OCI-LY1 (cell line): ENCODE measurements around the gene CBFA2T2.

Experiments used
- H2AFZ ChIP-seq: fragments of 200-600 bp; sonication (generic), shearing (Covaris generic); 2 replicates; pipeline ENCODE4 v1.6.0; 2014; ENCODE audit warnings: antibody characterized with exemption, mild to moderate bottlenecking, low read length
- H3F3A ChIP-seq: fragments of 200-600 bp; sonication (generic), shearing (Covaris generic); 2 replicates; pipeline ENCODE4 v1.6.0; 2014; ENCODE audit warnings: mild to moderate bottlenecking, antibody characterized with exemption, low read length, moderate library complexity; ENCODE audit not compliant: insufficient read depth
- H3K27ac ChIP-seq: fragments of 200-600 bp; sonication (generic); 2 replicates; pipeline ENCODE4 v1.5.1; 2014; ENCODE audit warnings: low read length, mixed run types, mild to moderate bottlenecking, low read depth; ENCODE audit not compliant: poor library complexity, severe bottlenecking
- H3K27me3 ChIP-seq: fragments of 200-600 bp; sonication (generic); 2 replicates; pipeline ENCODE4 v1.6.0; 2014; ENCODE audit warnings: antibody characterized with exemption, mild to moderate bottlenecking, low read length, moderate library complexity; ENCODE audit not compliant: insufficient read depth
- H3K36me3 ChIP-seq: fragments of 200-600 bp; sonication (generic); 2 replicates; pipeline ENCODE4 v1.6.1; 2014; ENCODE audit warnings: mild to moderate bottlenecking, antibody characterized with exemption, low read length, moderate library complexity, mixed read lengths; ENCODE audit not compliant: insufficient read depth
- H3K4me1 ChIP-seq: fragments of 200-600 bp; sonication (generic); 2 replicates; pipeline ENCODE4 v1.5.1; 2014; ENCODE audit warnings: mild to moderate bottlenecking, low read length, moderate library complexity; ENCODE audit not compliant: insufficient read depth, severe bottlenecking
- H3K4me2 ChIP-seq: fragments of 200-600 bp; sonication (generic), shearing (Covaris generic); 2 replicates; pipeline ENCODE4 v1.6.1; 2014; ENCODE audit warnings: low read length
- H3K4me3 ChIP-seq: fragments of 200-600 bp; sonication (generic); 2 replicates; pipeline ENCODE4 v1.5.1; 2014; ENCODE audit warnings: low read length, low read depth, mild to moderate bottlenecking, mixed read lengths; ENCODE audit not compliant: poor library complexity, severe bottlenecking
- H3K79me2 ChIP-seq: fragments of 200-600 bp; shearing (Covaris generic); 2 replicates; pipeline ENCODE4 v1.6.1; 2016; ENCODE audit warnings: mixed run types, low read length, mixed read lengths; ENCODE audit not compliant: insufficient read depth
- H3K9ac ChIP-seq: fragments of 200-600 bp; sonication (generic), shearing (Covaris generic); 2 replicates; pipeline ENCODE4 v1.6.1; 2014; ENCODE audit warnings: mild to moderate bottlenecking, low read length, mixed read lengths
- H3K9me2 ChIP-seq: fragments of 200-600 bp; sonication (generic), shearing (Covaris generic); 2 replicates; pipeline ENCODE4 v1.6.1; 2014; ENCODE audit warnings: low read depth, mild to moderate bottlenecking, low read length, mixed read lengths
- H3K9me3 ChIP-seq: fragments of 200-600 bp; shearing (Covaris generic); 2 replicates; pipeline ENCODE4 v1.6.1; 2014; ENCODE audit warnings: low read length, mixed read lengths
- H4K20me1 ChIP-seq: fragments of 200-600 bp; sonication (generic), shearing (Covaris generic); 2 replicates; pipeline ENCODE4 v1.6.0; 2016; ENCODE audit warnings: mild to moderate bottlenecking, low read length; ENCODE audit not compliant: insufficient read depth
- EZH2 ChIP-seq: fragments of 200-600 bp; sonication (generic), shearing (Covaris generic); IDR thresholded peaks from 2 replicates; pipeline ENCODE4 v1.8.0; 2017; ENCODE audit warnings: borderline replicate concordance, mixed run types, mild to moderate bottlenecking, antibody characterized with exemption, low read length, moderate library complexity, mixed read lengths
- TF ChIP-seq, protein P1 (sequence below): fragments of 200-600 bp; sonication (generic), shearing (Covaris generic); IDR thresholded peaks from 2 replicates; pipeline ENCODE4 v1.5.1; 2017; ENCODE audit warnings: mild to moderate bottlenecking, antibody characterized with exemption, low read length, moderate library complexity, mixed read lengths

The CBFA2T2 gene

GRCh38 chr20:33672426-33673113 is 182.7 kb downstream of the CBFA2T2 start:
- peaks cover 80% of the 10 kb centered on the region for H3K4me1 ChIP-seq
- H3K36me3 ChIP-seq: peaks cover 69% of the 10 kb centered on the region
- peak overlapping the region; percentile 80 for H3K4me2 ChIP-seq
- H4K20me1 ChIP-seq: no peaks in the 10 kb centered on the region
- no peaks in the 10 kb centered on the region for H3K9me2 ChIP-seq
- H3K9me3 ChIP-seq: no peaks in the 10 kb centered on the region
- H3K27me3 ChIP-seq: no peaks in the 10 kb centered on the region
- TF ChIP-seq, protein P1, sequence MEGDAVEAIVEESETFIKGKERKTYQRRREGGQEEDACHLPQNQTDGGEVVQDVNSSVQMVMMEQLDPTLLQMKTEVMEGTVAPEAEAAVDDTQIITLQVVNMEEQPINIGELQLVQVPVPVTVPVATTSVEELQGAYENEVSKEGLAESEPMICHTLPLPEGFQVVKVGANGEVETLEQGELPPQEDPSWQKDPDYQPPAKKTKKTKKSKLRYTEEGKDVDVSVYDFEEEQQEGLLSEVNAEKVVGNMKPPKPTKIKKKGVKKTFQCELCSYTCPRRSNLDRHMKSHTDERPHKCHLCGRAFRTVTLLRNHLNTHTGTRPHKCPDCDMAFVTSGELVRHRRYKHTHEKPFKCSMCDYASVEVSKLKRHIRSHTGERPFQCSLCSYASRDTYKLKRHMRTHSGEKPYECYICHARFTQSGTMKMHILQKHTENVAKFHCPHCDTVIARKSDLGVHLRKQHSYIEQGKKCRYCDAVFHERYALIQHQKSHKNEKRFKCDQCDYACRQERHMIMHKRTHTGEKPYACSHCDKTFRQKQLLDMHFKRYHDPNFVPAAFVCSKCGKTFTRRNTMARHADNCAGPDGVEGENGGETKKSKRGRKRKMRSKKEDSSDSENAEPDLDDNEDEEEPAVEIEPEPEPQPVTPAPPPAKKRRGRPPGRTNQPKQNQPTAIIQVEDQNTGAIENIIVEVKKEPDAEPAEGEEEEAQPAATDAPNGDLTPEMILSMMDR: no peak
- TF ChIP-seq EZH2: no peak
- H3K79me2 ChIP-seq: peaks cover 11% of the 10 kb centered on the region
- H2AFZ ChIP-seq: no peak overlapping the region
- peak overlapping the region; percentile 80 for H3K27ac ChIP-seq
- H3K9ac ChIP-seq: peak overlapping the region; percentile 97
- H3F3A ChIP-seq: no peaks in the 10 kb centered on the region
- H3K4me3 ChIP-seq: peak overlapping the region; percentile 88

DNA sequence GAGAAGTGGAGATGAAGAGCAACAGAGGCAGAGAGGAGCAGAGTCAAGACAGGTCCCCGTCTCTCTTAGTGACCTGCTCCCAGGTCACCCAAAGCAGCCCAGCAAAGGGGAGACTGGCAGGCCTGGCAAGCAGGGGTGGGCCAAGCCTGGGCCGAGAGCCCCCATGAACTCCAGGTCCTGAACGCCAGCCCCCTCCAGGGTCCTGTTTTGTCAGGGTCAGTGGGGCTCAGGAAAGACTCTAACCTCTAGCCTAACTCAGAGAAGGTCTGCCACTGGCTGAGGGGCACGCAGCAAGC is 183.2 kb downstream of the CBFA2T2 start:
- Histone ChIP-seq H3K79me2 (peaks cover 11% of the 10 kb centered on the region), H3K9me3 (no peaks in the 10 kb centered on the region), H3F3A (no peaks in the 10 kb centered on the region), H4K20me1 (no peaks in the 10 kb centered on the region), H3K4me1 (peaks cover 77% of the 10 kb centered on the region), H3K27me3 (no peaks in the 10 kb centered on the region), H3K4me2 (peak overlapping the region; percentile 80), H2AFZ (no peak overlapping the region), H3K27ac (peak overlapping the region; percentile 80), H3K9ac (peak overlapping the region; percentile 97), H3K36me3 (peaks cover 70% of the 10 kb centered on the region), H3K4me3 (peak overlapping the region; percentile 88), H3K9me2 (no peaks in the 10 kb centered on the region)
- TF ChIP-seq EZH2: no peak
- TF ChIP-seq, protein P1: no peak

DNA sequence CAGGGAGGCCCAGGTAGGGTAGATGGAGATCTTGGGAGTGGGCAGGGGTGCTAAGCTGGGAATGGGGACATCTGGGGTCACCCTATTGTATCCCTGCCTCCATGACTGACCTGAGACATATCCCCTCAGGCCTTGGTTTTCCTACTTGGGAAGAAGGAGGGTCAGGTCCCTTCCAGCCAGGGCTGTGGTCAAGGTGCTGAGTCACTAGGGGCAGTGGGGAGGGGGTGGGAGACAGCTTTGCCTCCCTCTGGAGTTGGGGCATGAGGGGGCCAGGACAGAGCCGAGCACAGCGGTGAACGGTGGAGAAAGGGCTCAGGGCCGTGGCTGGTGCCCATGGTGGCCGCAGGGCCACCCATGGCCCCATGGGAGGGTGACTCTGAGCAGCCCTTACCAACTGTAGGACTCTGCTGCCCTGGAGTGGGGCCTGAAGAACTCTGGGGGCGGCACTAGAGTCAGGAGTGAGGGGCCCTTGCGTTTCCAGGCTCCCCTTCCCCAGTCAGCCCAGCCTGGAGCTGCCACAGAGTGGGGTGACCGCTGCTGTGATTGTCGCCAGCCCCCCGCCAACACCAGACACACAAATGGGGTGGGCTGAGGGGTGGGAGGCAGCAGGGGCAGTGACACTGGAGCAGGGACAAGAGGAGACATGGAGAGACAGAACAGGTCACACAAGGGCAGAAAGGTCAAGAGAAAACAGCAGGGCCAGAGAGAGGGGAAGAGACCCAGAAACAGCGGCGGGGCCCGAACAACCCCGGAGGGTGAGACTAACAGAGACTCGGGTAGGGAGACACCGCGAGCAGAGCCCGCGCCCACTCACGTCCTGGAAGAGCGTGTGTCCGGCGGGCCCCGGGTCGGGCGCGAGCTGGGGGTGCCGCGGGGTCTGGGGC is 183.8 kb downstream of the CBFA2T2 start:
- H3K9ac ChIP-seq: peak overlapping the region; percentile 97
- H3K9me2 ChIP-seq: no peaks in the 10 kb centered on the region
- peak overlapping the region; percentile 80 for H3K4me2 ChIP-seq
- H3F3A ChIP-seq: no peaks in the 10 kb centered on the region
- TF ChIP-seq EZH2: no peak
- TF ChIP-seq, protein P1: no peak
- H3K9me3 ChIP-seq: no peaks in the 10 kb centered on the region
- peak overlapping the region; percentile 80 for H3K27ac ChIP-seq
- H3K79me2 ChIP-seq: peaks cover 11% of the 10 kb centered on the region
- no peak overlapping the region for H2AFZ ChIP-seq
- H3K27me3 ChIP-seq: no peaks in the 10 kb centered on the region
- no peaks in the 10 kb centered on the region for H4K20me1 ChIP-seq
- H3K36me3 ChIP-seq: peaks cover 70% of the 10 kb centered on the region
- H3K4me3 ChIP-seq: peak overlapping the region; percentile 88
- H3K4me1 ChIP-seq: peaks cover 77% of the 10 kb centered on the region
